HuH-7 (cell line): ENCODE data around the gene ZBTB40.

Source experiments
- DNase-seq: peaks from one replicate; pipeline ENCODE4 v3.0.0; 2011; ENCODE audit warnings: low spot score

Gene ZBTB40

DNA sequence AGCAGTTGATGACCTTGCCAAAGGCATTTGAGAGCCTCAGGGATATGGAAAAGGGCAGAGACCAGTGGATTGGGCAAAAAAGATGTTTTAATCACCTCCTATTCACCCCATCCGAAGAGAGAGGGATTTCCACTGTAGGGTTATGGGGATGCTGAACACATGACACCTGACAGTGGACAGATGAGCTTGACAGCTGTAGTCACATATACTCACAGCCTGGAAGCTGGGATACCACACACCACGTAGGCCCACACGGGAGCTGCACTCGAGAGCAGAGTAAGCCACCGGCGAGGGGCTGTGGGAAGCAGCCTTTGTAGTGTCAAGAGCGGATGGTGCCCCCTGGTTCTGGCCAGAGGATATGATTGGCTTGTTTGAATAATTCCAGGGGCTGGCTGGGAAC, 20.0 kb downstream of the ZBTB40 start:
- no peak for DNase-seq

GRCh38 chr1:22472596-22472995, 20.9 kb downstream of the ZBTB40 start:
- no peak for DNase-seq

DNA sequence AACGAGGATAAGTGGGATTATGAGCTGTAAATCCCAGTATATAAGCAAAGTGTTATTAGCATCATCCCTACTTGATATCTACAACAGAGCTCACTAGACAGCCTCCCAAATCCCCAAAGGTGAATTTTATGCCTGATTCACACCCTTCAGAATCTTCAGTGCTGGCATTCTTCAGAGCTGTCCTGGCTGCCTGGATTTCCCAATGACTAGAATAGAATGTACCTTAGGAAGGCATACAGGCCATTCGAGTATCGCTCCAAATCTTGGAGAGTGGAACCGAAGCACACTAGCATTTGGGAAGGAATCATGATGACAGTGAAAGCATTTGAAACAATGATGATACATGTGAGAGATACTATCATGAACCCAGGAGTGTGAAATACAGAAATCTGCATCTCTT, 22.3 kb downstream of the ZBTB40 start:
- DNase-seq, result no peak

GRCh38 chr1:22476566-22476965, 24.9 kb downstream of the ZBTB40 start:
- DNase-seq, result no peak

- no peak for DNase-seq
Observed at GRCh38 chr1:22483121-22483520, 31.5 kb downstream of the ZBTB40 start.

GRCh38 chr1:22484706-22485345, 33.2 kb downstream of the ZBTB40 start:
- DNase-seq, result no peak

DNA sequence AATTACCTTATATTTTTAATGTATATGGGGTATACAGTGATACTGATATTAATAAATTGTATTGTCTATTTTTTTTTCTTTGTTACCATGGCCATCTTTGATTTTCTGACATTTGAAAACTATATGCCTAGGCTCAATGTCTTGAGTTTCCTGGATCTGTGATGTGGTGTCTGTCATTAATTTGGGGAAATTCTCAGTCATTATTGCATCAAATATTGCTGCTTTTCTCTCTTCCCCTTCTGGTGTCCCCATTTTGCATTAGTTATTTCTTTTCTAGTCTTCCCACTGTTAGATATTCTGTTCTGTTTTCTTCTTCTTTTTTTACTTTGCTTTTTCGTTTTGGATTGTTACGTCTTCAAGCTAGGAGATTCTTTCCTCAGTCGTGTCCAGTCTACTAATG, 33.8 kb downstream of the ZBTB40 start:
- no peak for DNase-seq

- DNase-seq, result no peak
Observed at GRCh38 chr1:22487781-22488180, 36.1 kb downstream of the ZBTB40 start.

DNA sequence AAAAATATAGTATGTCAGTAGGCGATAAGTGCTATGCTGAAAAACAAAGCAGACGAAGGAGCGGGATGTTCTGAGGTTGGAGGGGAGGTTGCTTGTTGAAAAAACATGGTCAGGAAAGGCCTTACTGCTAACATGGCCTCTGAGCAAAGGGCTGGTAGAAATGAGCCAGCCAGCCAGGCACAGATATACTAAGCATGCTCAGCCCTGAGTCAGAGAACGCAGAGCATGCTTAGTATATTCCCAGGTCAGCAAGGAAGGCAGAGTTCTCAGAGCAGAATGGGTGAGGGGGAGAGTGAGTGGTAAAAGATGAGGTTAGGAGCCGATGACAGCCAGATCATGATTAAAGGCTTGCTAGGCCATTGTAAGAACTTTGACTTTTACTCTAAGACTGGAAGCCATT, 36.7 kb downstream of the ZBTB40 start:
- DNase-seq, result no peak

DNA sequence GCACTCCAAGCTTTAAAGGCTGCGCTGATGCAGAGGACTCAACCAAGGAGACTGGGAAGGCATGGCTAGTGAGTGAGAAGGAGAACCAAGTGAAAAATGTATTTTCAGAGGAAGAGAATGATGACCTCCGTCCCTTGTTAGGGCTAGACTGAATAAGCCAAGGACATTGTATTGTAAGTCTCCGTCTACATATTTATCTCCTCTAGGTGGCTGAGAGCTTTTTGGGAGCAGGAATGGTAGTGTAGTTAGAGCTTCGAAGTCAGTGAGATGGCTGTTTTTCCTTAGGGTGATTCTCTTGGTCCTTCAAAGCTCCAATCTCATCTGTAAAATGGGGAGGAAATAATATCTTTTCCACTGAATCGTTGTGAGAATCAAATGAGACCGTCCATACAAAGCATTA, 37.6 kb downstream of the ZBTB40 start:
- no peak for DNase-seq

DNA sequence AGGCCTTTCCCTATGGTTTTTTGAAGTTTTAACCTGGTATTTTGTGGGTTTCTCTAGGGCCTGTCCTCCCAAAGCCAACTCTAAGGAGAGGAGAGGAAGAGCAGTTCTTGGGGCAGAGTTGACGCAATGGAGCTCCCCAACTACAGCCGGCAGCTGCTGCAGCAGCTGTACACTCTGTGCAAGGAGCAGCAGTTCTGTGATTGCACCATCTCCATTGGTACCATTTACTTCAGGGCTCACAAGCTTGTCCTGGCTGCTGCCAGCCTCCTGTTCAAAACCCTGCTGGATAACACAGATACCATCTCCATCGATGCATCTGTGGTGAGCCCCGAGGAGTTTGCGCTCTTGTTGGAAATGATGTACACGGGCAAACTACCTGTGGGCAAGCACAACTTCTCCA, 38.2 kb downstream of the ZBTB40 start:
- DNase-seq, result no peak

DNA sequence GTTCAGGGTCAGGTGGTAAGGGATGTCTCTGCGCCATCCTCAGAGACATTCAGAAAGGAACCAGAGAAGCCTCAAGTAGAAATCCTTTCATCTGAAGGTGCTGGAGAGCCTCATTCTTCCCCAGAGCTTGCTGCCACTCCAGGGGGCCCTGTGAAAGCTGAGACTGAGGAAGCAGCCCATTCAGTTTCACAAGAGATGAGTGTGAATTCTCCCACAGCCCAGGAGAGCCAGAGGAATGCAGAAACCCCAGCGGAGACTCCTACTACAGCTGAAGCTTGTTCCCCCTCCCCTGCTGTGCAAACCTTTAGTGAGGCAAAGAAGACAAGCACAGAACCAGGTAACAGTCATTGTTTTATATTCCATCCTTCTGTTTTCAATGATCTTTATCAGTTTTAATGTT, 38.7 kb downstream of the ZBTB40 start:
- no peak for DNase-seq

- no peak for DNase-seq
Observed at GRCh38 chr1:22491995-22492715, 40.5 kb downstream of the ZBTB40 start.

- DNase-seq, result no peak
Observed at GRCh38 chr1:22494144-22494543, 42.5 kb downstream of the ZBTB40 start.

DNA sequence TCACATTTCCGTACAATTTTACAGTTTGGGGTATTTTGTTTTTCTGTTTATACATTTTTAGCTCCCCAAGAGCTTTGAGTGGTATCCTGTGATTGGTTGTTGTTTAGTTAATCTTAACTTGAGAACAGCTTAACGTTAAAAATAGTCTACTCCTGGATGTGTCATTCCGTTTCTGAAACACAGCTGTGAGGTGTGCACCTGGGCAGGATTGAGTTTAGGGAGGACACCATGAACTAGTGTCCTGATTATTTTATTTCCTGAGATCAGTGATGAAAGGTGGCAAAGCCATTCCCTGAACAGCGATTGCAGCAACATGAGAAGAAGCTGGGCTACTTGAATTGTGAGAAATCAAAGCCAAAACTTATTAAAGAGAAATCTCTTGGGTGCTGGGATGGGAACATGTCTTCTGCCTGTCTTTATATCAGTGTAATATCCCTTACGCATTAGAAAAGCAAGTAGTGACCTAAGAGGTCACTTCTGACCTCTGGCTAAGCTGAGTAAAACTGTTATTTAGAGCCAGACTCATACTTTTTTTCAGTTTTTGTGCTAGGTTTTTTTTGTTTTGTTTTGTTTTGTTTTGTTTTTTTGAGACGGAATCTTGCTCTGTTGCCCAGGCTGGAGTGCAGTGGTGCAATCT, 43.4 kb downstream of the ZBTB40 start:
- no peak for DNase-seq

DNA sequence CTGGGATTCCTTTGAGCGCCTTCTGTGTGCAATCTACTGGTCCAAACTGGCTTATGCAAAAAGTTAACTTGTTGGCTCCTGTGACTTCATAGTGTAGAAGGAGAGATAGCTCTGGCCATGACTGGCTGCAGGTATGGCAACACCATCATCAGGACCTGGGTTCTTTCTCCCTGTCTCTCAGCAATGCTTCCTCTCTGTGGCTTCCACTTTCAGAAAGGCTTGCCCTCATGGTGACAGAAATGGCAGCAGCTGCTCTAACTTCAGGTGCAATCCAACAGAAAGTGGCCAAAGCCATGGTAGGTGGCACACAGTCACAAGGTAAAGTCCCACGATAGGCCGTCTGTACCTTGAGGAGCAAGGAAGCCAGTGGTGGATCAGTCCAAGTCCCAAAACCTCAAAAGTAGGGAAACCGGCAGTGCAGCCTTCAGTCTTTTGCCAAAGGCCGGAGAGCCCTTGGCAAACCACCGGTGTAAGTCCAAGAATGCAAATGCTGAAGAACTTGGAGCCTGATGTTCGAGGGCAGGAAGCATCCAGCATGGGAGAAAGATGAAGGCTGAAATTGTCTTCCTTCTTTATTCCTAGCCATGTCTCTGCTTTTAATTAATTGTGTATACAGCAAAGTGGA, 45.0 kb downstream of the ZBTB40 start:
- DNase-seq, result no peak

DNA sequence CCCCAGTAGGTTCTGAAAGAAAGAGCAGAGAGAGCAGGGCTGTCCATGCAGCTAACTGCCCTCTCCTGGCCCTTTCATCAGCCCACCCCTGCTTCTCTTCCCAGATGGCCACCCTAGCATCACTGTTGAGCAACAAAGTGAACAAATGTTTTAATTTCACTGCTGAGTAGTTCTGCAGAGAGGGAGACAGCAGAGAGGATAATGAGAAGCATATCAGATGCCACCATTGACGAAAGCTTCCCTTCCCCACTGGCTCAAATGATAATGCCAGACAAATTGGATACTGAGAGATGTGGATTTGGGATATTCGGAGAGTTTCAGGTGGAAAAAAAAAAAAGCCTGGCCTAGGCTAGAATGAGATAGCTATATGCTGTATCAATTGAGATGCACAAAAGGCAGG, 46.8 kb downstream of the ZBTB40 start:
- DNase-seq, result no peak

GRCh38 chr1:22500058-22500457, 48.4 kb downstream of the ZBTB40 start:
- no peak for DNase-seq

GRCh38 chr1:22500471-22500870, 48.8 kb downstream of the ZBTB40 start:
- no peak for DNase-seq

GRCh38 chr1:22502202-22502601, 50.6 kb downstream of the ZBTB40 start:
- DNase-seq, result no peak

- DNase-seq, result no peak
Observed at GRCh38 chr1:22503721-22504410, 52.2 kb downstream of the ZBTB40 start.

DNA sequence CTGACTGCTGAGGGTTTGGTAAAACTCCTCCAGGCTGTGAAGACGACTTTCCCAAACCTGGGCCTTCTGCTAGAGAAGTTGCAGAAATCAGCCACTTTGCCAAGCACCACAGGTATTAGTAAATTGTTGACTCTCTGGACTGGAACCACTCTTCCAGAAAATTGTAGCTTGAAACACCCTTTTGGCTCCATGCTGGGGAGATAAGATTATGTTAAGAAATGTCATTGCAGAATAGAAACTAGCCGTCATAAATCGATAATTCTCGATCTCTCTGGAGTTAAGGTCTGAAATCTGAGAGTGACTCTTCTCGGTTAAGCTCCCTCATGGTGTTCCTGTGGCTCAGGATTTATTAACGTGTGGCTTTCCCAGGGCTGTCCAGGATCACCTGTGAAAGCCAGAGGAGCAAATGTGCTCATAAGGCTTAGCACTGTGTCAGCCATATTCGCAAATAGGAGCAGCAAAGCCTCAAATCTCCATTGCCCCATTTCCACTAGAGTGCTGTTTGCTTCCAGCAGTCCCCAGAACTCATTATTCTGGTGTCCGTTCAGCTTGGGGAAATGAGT, 54.6 kb downstream of the ZBTB40 start:
- no peak for DNase-seq
